ENCODE measurements around the gene SHISA6. TPM values are rescaled to one million over a fixed set of nuclear protein-coding genes. Genes with fewer than 3 reads are reported as not detected.

The SHISA6 gene
- total and polyA plus RNA-seq, 11 donors, result 0.16 to 1.0 (median 0.29) TPM

GRCh38 chr17:11539637-11540036, 298.6 kb downstream of the SHISA6 start:
- TF ChIP-seq CTCF (IDR thresholded peaks at IDR 0.05), result no peak
- no peak for TF ChIP-seq POLR2A (IDR thresholded peaks at IDR 0.05)
- no peak for DNase-seq
- no peak overlapping the region for H3K27ac ChIP-seq
- H3K27me3 ChIP-seq, result no peaks in the 10 kb centered on the region
- WGBS, 4 donors, result 51 to 64% (median 56%) methylated on average over 7 of the region's 7 CpGs
- H3K9me3 ChIP-seq, result peaks cover 0 to 27% (median 8%) of the 10 kb centered on the region in 12 donors
- no peaks in the 10 kb centered on the region for H3K4me1 ChIP-seq
- H3K36me3 ChIP-seq, result no peaks in the 10 kb centered on the region
- ATAC-seq, result no peak
- intact Hi-C loops (cut with DNase I), result no loop called here
- no peak overlapping the region for H3K4me3 ChIP-seq

- WGBS, 4 donors, result 78 to 86% (median 82%) methylated on average over 6 of the region's 6 CpGs
- H3K27ac ChIP-seq, result no peak overlapping the region
- DNase-seq, result no peak
- H3K9me3 ChIP-seq, result peaks cover 0 to 27% (median 8%) of the 10 kb centered on the region in 12 donors
- no peaks in the 10 kb centered on the region for H3K36me3 ChIP-seq
- H3K4me1 ChIP-seq, result no peaks in the 10 kb centered on the region
- no peak for ATAC-seq
- H3K27me3 ChIP-seq, result no peaks in the 10 kb centered on the region
- no peak overlapping the region for H3K4me3 ChIP-seq
- no peak for TF ChIP-seq POLR2A (IDR thresholded peaks at IDR 0.05)
- TF ChIP-seq CTCF (IDR thresholded peaks at IDR 0.05), result no peak
- intact Hi-C loops (cut with DNase I), result no loop called here
These were observed 304.0 kb downstream of the SHISA6 start for GRCh38 chr17:11545002-11545401.

GRCh38 chr17:11545696-11546095, 304.7 kb downstream of the SHISA6 start:
- Histone ChIP-seq H3K36me3 (no peaks in the 10 kb centered on the region), H3K27ac (no peak overlapping the region), H3K4me1 (no peaks in the 10 kb centered on the region), H3K9me3 (peaks cover 0 to 25% (median 8%) of the 10 kb centered on the region in 12 donors), H3K27me3 (no peaks in the 10 kb centered on the region), H3K4me3 (no peak overlapping the region)
- no peak for ATAC-seq
- intact Hi-C loops (cut with DNase I), result no loop called here
- no peak for DNase-seq
- 72 to 85% (median 76%) methylated on average over 3 of the region's 3 CpGs for WGBS, 4 donors
- TF ChIP-seq POLR2A (IDR thresholded peaks at IDR 0.05), result no peak
- TF ChIP-seq CTCF (IDR thresholded peaks at IDR 0.05), result no peak

GRCh38 chr17:11547853-11548252, 306.8 kb downstream of the SHISA6 start:
- intact Hi-C loops (cut with DNase I), result no loop called here
- ATAC-seq, result no peak
- no peak for TF ChIP-seq CTCF (IDR thresholded peaks at IDR 0.05)

More at GRCh38 chr17:11547853-11548252, 306.8 kb downstream of the SHISA6 start:
- no peak for DNase-seq
- no peak overlapping the region for H3K27ac ChIP-seq
- no peaks in the 10 kb centered on the region for H3K4me1 ChIP-seq
- no peak overlapping the region for H3K4me3 ChIP-seq
- peaks cover 0 to 6% (median 0%) of the 10 kb centered on the region in 12 donors for H3K9me3 ChIP-seq
- no peaks in the 10 kb centered on the region for H3K36me3 ChIP-seq
- H3K27me3 ChIP-seq, result no peaks in the 10 kb centered on the region
- 92 to 93% (median 93%) methylated on average over 4 of the region's 4 CpGs for WGBS, 4 donors

Measured in heart left ventricle (tissue), 16 donors.